Coronary artery (tissue), 2 donors: ENCODE data around the gene GMEB1.
"Not testable (repeated sequence)": the region's sequence is repeated elsewhere in the genome, so short reads cannot be mapped to it uniquely, and the experiment has no call there.

Source experiments
- DNase-seq: peaks from one replicate; pipeline ENCODE4 v3.0.0-alpha.2; 2017; ENCODE audit warnings: low spot score
- H3K27ac ChIP-seq, 2 donors: fragments of 200-600 bp; sonication (generic); one replicate each; pipeline ENCODE4 v1.5.1; 2016 to 2019
- H3K4me3 ChIP-seq: fragments of 200-600 bp; sonication (generic); 2 replicates; pipeline ENCODE4 v1.5.1; 2016; ENCODE audit warnings: mild to moderate bottlenecking, moderate library complexity
- TF ChIP-seq, protein P1 (sequence below): fragments of 200-600 bp; sonication (generic); IDR thresholded peaks from one replicate; pipeline ENCODE4 v1.5.1; 2019; ENCODE audit warnings: antibody characterized with exemption

The GMEB1 gene

DNA sequence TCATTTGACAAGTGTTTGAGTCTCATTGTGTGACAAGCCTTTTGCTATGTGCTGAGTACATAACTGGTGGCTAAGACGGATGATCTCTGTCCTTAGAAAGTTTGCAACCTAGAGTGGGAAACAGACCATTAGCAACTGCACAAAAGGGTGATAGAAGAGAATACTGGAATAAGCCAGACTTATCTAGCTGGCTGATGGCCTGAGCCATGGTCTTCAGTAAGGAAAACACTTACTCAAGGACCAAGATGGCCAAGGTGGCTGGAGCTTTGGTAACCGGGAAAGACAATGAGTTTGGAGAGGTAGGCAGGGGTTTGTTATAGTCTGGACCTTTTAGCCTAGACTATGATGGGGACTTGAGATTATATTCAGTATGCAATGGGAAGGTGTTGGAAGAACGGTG lies 24.1 kb upstream of the GMEB1 start:
- Histone ChIP-seq H3K27ac (peak overlapping the region; percentile 86 to 91), H3K4me3 (peak overlapping the region; percentile 79)
- TF ChIP-seq, protein P1, sequence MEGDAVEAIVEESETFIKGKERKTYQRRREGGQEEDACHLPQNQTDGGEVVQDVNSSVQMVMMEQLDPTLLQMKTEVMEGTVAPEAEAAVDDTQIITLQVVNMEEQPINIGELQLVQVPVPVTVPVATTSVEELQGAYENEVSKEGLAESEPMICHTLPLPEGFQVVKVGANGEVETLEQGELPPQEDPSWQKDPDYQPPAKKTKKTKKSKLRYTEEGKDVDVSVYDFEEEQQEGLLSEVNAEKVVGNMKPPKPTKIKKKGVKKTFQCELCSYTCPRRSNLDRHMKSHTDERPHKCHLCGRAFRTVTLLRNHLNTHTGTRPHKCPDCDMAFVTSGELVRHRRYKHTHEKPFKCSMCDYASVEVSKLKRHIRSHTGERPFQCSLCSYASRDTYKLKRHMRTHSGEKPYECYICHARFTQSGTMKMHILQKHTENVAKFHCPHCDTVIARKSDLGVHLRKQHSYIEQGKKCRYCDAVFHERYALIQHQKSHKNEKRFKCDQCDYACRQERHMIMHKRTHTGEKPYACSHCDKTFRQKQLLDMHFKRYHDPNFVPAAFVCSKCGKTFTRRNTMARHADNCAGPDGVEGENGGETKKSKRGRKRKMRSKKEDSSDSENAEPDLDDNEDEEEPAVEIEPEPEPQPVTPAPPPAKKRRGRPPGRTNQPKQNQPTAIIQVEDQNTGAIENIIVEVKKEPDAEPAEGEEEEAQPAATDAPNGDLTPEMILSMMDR = no peak
- DNase-seq = no peak

DNA sequence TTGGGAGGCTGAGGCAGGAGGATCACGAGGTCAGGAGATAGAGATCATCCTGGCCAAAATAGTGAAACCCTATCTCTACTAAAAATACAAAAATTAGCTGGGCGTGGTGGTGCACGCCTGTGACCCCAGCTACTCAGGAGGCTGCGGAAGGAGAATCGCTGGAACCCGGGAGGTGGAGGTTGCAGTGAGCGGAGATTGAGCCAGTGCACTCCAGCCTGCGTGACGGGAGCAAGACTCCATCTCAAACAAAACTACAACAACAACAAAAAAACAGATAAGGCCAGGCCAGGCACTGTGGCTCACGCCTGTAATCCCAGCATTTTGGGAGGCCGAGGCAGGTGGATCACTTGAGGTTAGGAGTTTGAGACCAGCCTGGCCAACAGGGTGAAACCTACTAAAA lies 23.2 kb upstream of the GMEB1 start:
- not testable (repeated sequence) for H3K27ac ChIP-seq, DNase-seq, H3K4me3 ChIP-seq

DNA sequence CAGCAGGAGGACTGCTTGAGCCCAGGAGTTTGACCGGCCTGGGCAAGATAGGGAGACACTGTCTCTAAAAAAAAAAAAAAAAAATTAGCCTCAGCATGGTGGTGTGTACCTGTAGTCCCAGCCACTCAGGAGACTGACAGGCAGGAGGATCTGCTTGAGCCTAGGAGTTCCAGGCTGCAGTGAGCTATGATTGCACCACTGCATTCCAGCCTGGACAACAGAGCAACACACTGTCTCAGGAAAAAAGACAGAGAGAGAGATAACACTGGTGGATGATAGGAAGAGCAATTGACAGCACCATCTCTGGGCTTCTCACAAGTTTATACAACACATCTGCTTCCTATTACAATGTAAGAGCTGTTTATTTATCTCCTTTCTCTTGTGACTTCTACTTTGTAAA lies 22.5 kb upstream of the GMEB1 start:
- Histone ChIP-seq H3K27ac (no peak overlapping the region), H3K4me3 (no peak overlapping the region)
- TF ChIP-seq, protein P1 = no peak
- no peak for DNase-seq

DNA sequence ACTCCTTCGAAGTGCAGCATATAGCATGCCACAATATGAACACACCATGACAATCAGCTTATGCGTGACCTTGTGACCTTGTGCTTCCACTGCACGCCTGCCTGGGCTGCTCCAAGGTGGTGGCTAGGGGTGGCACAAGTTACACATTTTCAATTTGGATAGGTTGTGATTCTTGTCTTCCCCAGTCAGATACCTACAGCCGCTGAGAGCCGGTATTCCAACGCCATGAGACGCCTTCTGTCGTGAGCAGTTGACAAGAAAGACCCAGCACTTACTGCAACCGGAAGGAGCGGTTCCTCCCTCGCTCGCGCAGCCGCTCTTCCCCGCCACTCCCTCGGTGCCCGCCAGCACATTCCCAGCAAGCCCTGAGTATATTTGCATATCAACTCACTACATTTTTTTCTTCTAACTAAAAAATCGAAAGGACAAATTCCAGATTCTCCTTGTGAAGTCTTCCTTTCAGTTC lies 20.5 kb upstream of the GMEB1 start:
- peak overlapping the region; percentile 71 for H3K4me3 ChIP-seq
- TF ChIP-seq, protein P1 = no peak
- peak overlapping the region; percentile 88 to 92 for H3K27ac ChIP-seq
- peak; percentile 96 for DNase-seq

DNA sequence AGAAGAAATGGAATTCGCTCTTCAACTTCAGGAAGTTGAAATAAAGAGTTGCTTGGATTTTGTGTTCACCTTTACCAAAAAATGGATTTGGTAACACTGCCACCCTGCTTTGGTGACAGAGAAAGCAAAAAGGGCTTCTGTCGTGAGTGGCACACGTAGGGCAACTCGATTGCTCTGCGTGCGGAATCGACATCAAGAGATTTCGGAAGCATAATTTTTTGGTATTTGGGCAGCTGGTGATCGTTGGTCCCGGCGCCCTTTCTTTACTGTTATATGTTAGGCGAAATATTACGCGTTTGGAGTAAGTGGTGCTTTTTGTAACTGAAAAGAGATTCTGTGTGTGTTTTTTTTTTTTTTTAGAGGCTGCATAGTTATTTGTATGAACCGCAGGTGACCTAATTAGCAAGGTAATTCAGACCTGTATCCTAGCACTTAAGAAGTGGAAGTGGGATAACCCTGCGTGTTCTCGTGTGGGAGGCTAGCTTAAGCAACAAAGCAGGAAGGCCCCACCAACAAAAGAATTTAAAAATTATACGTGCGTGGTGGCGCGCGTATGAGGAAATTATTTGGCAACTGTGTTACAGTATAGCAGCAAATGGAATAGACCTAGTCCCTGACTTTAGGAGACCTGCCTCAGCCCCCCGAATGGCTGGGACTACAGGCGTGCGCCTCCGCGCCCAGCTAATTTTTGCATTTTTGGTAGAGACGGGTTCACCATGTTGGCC lies 19.9 kb upstream of the GMEB1 start, which contains the start of gene RNU11:
Gene RNU11, plus strand, starts transcription at position 127 of the 725 bp plus-strand sequence.
- H3K27ac ChIP-seq = peak within 1 kb of the TSS; percentile 88 to 92
- TF ChIP-seq, protein P1 = no peak
- peak within 1 kb of the TSS; percentile 71 for H3K4me3 ChIP-seq
- DNase-seq = peak; percentile 91

DNA sequence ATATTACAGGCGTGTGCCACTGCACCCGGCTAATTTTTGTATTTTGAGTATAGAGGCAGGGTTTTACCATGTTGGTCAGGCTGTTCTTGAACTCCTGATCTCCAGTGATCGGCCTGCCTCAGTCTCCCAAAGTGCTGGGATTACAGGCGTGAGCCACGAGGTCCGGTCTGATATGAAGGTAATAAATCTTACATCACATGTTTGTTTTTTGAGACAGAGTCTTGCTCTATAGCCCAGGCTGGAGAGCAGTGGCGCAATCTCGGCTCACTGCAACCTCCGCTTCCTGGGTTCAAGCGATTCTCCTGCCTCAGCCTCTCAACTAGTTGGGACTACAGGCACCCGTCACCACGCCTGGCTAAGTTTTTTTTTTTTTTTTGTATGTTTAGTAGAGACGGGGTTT lies 15.5 kb upstream of the GMEB1 start:
- H3K27ac ChIP-seq, DNase-seq, H3K4me3 ChIP-seq: not testable (repeated sequence)

DNA sequence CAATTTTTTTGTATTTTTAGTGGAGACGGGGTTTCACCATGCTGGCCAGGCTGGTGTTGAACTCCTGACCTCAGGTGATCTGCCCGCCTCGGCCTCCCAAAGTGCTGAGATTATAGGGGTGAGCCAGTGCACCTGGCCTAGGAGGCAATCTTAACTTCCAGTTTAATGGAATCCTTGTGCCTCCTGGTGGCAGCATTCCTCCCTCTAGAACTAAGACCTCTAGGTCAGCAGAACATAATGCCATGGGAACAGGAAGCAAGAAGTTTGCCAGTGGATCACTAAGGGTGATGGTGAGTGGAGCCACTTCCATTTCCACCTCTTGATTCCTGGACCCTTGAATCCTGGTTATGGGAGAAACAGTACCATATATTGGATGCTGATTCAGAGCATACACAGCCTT lies 14.7 kb upstream of the GMEB1 start:
- not testable (repeated sequence) for H3K4me3 ChIP-seq, H3K27ac ChIP-seq, DNase-seq

DNA sequence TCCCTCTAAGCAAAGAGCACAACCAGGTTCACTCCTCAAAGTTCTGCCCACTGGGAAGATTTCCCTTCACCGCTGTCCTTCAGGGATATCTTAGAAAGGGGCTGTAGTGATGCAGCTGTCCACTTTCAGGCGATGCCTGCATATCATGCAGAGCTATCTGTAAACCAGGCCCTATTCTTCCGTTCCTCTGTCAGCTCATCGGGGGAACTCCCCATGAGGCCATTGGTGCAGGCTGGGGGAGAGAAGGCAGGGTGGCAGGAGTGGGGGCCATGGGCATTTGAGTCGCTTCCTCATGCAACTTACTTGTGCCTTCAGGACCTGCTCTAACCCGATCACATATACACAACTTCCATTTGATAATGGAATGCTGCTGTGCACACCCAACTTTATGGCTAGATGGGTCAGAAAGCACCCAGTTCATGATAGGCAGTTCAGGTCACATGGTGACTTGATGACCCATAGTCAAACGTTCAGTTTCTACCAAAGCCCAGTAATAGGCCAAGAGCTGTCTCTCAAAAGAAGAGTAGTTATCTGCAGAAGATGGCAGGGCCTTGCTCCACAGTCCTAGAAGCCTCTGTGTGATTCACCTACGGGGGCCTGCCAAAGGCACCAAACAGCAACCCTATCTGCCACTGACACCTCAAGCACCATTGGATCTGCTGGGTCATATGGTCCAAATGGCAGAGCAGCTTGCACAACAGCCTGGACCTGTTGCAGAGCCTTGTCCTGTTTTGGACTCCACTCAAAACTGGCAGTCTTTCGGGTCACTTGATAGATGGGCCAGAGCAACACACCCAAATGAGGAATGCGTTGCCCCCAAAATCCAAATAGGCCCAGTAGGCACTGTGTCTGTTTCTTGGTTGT lies 12.9 kb upstream of the GMEB1 start:
- not testable (repeated sequence) for H3K27ac ChIP-seq, DNase-seq, H3K4me3 ChIP-seq

DNA sequence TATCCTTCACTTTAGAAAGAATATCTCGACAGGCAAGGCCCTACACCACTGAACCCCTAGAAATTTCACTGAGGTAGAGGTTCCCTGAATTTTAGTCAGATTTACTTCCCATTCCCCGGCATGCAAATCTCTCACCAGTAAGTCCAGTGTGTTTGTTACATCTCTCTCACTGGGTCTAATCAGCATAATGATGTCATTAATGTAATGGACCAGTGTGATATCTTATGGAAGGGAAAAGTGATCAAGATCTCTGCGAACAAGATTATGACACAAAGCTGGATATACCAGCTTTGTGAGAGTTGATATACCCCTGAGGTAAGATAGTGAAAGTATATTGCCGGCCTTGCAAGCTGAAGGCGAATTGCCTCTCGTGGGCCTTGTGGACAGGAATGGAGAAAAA lies 12.2 kb upstream of the GMEB1 start:
- DNase-seq = no peak
- no peak overlapping the region for H3K27ac ChIP-seq
- TF ChIP-seq, protein P1 = no peak
- H3K4me3 ChIP-seq = no peak overlapping the region
